ENCODE data around the gene NAV3. TPM values are rescaled to one million over a fixed set of nuclear protein-coding genes. Genes with fewer than 3 reads are reported as not detected.

Gene NAV3
- total RNA-seq, 1 experiment from 2014 or later, result 6.8 TPM

GRCh38 chr12:78204926-78205325 lies 374.2 kb downstream of the NAV3 start:
- no peaks in the 10 kb centered on the region for H3K9me3 ChIP-seq (ENCODE audit: low read length)
- H4K20me1 ChIP-seq (ENCODE audit: low read length), result no peaks in the 10 kb centered on the region
- no peaks in the 10 kb centered on the region for H3K79me2 ChIP-seq (ENCODE audit: low read length)
- H3K4me1 ChIP-seq (ENCODE audit: insufficient read depth, low read length), result 0 out of 2 replicates have a peak, but pooled peaks cover 7% of the 10 kb centered on the region
- H3K36me3 ChIP-seq (ENCODE audit: low read depth, low read length), result no peaks in the 10 kb centered on the region
- BruUV-seq (replicated peaks), result no TSS peak
- H3K27ac ChIP-seq (ENCODE audit: low read length), result no peak overlapping the region
- intact Hi-C loops (cut with micrococcal nuclease), result no loop called here
- H3K4me2 ChIP-seq (ENCODE audit: low read length), result no peak overlapping the region
- no peak for ATAC-seq
- ChIA-PET POLR2A (ENCODE audit: unreplicated experiment) (no interaction called here), CTCF (no interaction called here)
- TF ChIP-seq EZH2phosphoT487 (IDR thresholded peaks at IDR 0.05; ENCODE audit: borderline replicate concordance, low read length) (no peak), EZH2 (IDR thresholded peaks at IDR 0.05; ENCODE audit: low read length, unreplicated experiment) (no peak), CTCF (conservative IDR thresholded peaks at IDR 0.05; ENCODE audit: low read depth, low read length) (no peak)
- no peaks in the 10 kb centered on the region for H3K27me3 ChIP-seq (ENCODE audit: low read length)
- no peaks in the 10 kb centered on the region for H3F3A ChIP-seq (ENCODE audit: low read length, unreplicated experiment)
- H2AFZ ChIP-seq (ENCODE audit: low read length), result no peak overlapping the region
- no peaks in the 10 kb centered on the region for H3K9me2 ChIP-seq (replicated peaks; ENCODE audit: low read length)
- no peak overlapping the region for H3K9ac ChIP-seq (ENCODE audit: low read length)
- no peak overlapping the region for H3K4me3 ChIP-seq (ENCODE audit: low read length)
- no peak for DNase-seq

DNA sequence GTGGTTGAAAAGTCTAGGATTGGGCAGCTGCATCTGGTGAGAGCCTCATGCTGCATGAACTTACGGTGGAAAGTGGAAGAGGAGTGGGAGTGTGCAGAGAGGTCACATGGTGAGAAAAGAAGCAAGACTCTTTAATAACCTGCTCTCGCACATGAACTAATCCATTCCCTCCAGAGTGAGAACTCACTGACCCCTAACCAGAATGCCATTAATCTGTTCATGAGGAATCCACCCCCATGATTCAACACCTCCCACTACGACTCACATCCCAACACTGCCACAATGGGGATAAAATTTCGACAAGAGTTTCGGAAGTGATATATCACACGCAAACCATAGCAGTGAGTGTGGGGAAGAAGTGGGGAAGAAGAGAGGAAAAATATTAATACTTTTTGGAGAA lies 377.4 kb downstream of the NAV3 start:
- no peak for ATAC-seq
- peaks cover 23% of the 10 kb centered on the region for H3K4me1 ChIP-seq (ENCODE audit: insufficient read depth, low read length)
- H3K9ac ChIP-seq (ENCODE audit: low read length), result no peak overlapping the region
- no peak overlapping the region for H3K4me2 ChIP-seq (ENCODE audit: low read length)
- no peaks in the 10 kb centered on the region for H3K79me2 ChIP-seq (ENCODE audit: low read length)
- H3K9me2 ChIP-seq (replicated peaks; ENCODE audit: low read length), result no peaks in the 10 kb centered on the region
- H3K9me3 ChIP-seq (ENCODE audit: low read length), result no peaks in the 10 kb centered on the region
- H4K20me1 ChIP-seq (ENCODE audit: low read length), result no peaks in the 10 kb centered on the region
- no peaks in the 10 kb centered on the region for H3K27me3 ChIP-seq (ENCODE audit: low read length)
- peak; percentile 42 for DNase-seq
- ChIA-PET POLR2A (ENCODE audit: unreplicated experiment) (no interaction called here), CTCF (no interaction called here)
- H3K27ac ChIP-seq (ENCODE audit: low read length), result no peak overlapping the region
- no peak for TF ChIP-seq EZH2phosphoT487 (IDR thresholded peaks at IDR 0.05; ENCODE audit: borderline replicate concordance, low read length)
- TF ChIP-seq CTCF (conservative IDR thresholded peaks at IDR 0.05; ENCODE audit: low read depth, low read length), result no peak
- no peak for TF ChIP-seq EZH2 (IDR thresholded peaks at IDR 0.05; ENCODE audit: low read length, unreplicated experiment)
- H3F3A ChIP-seq (ENCODE audit: low read length, unreplicated experiment), result no peaks in the 10 kb centered on the region
- H3K4me3 ChIP-seq (ENCODE audit: low read length), result no peak overlapping the region
- no peak overlapping the region for H2AFZ ChIP-seq (ENCODE audit: low read length)
- H3K36me3 ChIP-seq (ENCODE audit: low read depth, low read length), result no peaks in the 10 kb centered on the region
- no TSS peak for BruUV-seq (replicated peaks)
- intact Hi-C loops (cut with micrococcal nuclease), result no loop called here

GRCh38 chr12:78209846-78210505 lies 379.3 kb downstream of the NAV3 start:
- ATAC-seq, result no peak
- BruUV-seq (replicated peaks), result no TSS peak
- no peak for DNase-seq

More at GRCh38 chr12:78209846-78210505, 379.3 kb downstream of the NAV3 start:
- Histone ChIP-seq H3K4me1 (ENCODE audit: insufficient read depth, low read length) (peaks cover 23% of the 10 kb centered on the region), H3K9me3 (ENCODE audit: low read length) (no peaks in the 10 kb centered on the region), H3K27me3 (ENCODE audit: low read length) (no peaks in the 10 kb centered on the region), H3K27ac (ENCODE audit: low read length) (no peak overlapping the region; the same call in 1 of the 2 replicates), H4K20me1 (ENCODE audit: low read length) (no peaks in the 10 kb centered on the region), H2AFZ (ENCODE audit: low read length) (no peak overlapping the region), H3K4me3 (ENCODE audit: low read length) (no peak overlapping the region), H3K79me2 (ENCODE audit: low read length) (no peaks in the 10 kb centered on the region), H3K9me2 (replicated peaks; ENCODE audit: low read length) (no peaks in the 10 kb centered on the region), H3F3A (ENCODE audit: low read length, unreplicated experiment) (no peaks in the 10 kb centered on the region), H3K36me3 (ENCODE audit: low read depth, low read length) (no peaks in the 10 kb centered on the region), H3K4me2 (ENCODE audit: low read length) (no peak overlapping the region), H3K9ac (ENCODE audit: low read length) (no peak overlapping the region)
- intact Hi-C loops (cut with micrococcal nuclease), result loop anchor here (2.0 to 5.0 kb wide), 2 partner anchors 15 to 97 kb away; no protein-coding TSS in a partner anchor
- no peak for TF ChIP-seq EZH2 (IDR thresholded peaks at IDR 0.05; ENCODE audit: low read length, unreplicated experiment)
- no peak for TF ChIP-seq EZH2phosphoT487 (IDR thresholded peaks at IDR 0.05; ENCODE audit: borderline replicate concordance, low read length)
- TF ChIP-seq CTCF (conservative IDR thresholded peaks at IDR 0.05; ENCODE audit: low read depth, low read length), result no peak
- ChIA-PET POLR2A (ENCODE audit: unreplicated experiment) (no interaction called here), CTCF (no interaction called here)

All from PC-3 (cell line).